ENCODE measurements around the gene HFE. TPM values are rescaled to one million over a fixed set of nuclear protein-coding genes. Genes with fewer than 3 reads are reported as not detected.
"Not testable (repeated sequence)": the region's sequence is repeated elsewhere in the genome, so short reads cannot be mapped to it uniquely, and the experiment has no call there.

HFE gene
- polyA plus RNA-seq, 1 donor: 9.4 TPM

DNA sequence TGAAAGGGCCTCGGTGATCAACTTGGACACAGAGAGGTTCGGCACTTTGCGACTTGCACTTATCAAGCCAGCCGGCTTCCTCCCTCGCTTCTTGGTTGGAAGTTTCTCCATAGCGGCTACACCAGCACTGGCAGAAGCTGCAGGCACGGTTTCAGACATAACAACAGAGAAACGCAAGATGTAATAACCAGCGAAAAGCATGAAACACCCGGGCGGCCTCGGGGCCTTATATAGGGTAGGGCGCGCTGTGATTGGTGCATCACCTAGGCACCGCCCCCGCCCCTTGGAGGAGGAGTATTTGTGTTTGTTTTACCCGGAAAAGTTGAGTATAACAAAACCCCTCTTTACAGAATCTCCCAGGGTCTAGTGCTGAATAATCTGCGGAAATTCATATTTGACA lies 20.7 kb downstream of the HFE start:
- no peak for DNase-seq

DNA sequence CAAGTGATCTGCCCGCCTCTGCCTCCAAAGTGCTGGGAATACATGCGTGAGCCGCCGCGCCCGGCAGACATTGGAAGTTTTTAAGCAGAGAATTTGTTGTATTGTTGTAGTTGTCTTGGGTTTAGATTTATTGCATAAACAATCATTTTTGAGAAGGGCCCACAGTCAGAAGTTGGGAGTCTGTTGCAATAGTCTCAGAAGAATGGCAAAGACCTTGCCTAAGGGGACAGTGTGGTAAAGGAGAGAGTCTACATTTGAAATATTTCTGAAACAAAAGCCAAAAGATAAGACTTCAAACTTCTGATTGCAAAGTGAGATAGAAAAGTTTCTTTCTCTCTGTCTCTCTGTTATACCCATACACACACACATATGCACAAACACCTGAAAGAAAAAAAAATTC lies 22.5 kb downstream of the HFE start:
- no peak for DNase-seq

DNA sequence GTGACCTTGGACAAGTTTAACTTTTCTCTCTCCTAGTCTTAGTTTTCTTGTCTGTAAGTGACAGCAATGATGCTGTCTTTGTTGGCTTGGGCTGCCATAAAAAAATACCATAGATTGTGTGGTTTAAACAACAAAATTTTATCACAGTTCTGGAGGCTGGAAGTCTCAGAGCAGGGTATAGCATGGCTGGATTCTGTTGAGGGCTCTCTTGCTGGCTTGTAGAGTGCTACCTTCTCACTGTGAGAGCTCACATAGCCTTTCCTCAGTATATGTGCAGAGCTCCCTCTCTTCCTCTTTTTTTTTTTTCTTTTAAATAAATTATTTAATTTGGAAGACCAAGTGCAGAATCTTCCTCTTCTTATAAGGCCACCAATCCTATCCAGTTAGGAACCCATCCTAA lies 26.3 kb downstream of the HFE start:
- DNase-seq: no peak

DNA sequence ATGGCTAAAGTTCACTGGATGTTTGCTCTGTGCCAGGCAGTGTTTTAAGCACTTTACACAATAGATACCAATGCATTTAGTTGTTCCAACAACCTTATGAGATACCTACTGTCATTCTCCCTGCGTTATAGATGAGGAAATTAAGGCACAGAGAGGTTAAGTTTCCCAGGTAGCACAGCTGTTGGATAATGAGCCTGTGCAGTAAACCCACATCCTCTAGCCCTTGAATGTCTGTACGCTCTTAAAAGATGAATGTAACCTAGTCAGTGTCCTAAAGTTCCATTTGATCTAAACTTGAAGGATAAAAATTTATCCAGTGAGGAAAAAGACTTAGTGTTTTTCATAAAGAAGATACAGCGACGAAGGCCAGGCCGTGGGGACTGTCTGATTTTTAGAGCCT lies 28.0 kb downstream of the HFE start:
- no peak for DNase-seq

DNA sequence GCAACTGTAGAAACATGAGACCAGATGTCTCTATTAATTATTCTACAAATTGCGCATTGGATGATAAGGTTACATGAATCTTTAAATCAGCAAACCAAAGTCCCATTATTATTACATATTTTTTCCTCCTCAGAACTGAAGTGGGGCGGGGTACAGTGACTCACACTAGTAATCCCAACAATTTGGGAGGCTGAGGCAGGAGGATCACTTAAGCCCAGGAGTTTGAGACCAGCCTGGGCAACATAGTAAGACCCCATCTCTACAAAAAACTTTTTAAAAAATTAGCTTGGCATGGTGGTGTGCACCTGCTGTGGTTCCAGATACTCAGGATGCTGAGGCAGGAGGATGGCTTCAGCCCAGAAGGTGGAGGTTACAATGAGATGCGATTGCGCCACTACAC lies 29.0 kb downstream of the HFE start:
- no peak for DNase-seq

DNA sequence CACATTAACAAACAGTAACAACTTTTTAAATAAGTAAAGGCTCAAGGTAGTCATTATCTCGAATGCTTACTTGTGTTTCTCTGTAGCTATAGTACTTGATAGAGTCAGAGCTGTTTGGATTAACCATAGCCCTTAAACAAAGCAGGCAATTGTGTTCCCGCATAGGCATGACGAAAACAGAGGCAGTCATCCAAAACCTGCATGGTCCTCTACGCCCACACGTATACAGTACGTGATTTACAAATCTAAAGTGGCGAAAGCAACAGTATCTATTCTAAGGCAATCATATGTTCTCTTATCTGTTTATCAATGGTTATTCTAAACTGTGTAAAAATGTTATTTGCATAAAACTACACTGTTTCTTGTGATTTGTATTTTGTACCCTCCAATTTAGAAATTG lies 31.8 kb downstream of the HFE start:
- DNase-seq: no peak

DNA sequence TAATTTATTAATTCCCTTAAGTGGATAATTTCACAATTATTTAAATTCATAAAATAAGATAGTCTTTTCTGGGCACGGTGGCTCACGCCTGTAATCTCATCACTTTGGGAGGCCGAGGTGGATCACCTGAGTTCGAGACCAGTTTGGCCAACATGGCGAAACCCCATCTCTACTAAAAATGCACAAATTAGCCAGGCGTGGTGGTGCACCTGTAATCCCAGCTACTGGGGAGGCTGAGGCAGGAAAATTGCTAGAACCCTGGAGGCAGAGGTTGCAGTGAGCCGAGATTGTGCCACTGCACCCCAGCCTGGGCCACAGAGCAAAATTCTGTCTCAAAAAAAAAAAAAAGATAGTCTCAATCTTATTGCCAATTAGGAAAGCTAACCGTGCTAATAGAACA lies 32.9 kb downstream of the HFE start:
- DNase-seq: not testable (repeated sequence)

DNA sequence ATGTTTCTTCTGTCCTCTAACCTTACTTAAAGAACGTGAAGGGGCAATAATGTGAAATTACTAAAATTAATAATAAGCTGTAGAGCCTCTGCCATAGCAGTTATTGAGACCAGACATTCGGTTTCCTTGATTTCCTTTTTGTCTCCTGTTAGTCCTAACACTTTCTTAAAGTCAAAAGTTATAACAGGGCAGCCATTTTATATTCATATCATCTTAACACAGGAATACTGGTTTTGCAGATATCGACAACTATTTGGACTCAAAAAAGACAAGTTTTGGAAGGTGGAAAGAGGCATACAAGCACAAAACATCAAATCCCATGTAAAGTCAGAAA lies 33.5 kb downstream of the HFE start:
- no peak for DNase-seq

DNA sequence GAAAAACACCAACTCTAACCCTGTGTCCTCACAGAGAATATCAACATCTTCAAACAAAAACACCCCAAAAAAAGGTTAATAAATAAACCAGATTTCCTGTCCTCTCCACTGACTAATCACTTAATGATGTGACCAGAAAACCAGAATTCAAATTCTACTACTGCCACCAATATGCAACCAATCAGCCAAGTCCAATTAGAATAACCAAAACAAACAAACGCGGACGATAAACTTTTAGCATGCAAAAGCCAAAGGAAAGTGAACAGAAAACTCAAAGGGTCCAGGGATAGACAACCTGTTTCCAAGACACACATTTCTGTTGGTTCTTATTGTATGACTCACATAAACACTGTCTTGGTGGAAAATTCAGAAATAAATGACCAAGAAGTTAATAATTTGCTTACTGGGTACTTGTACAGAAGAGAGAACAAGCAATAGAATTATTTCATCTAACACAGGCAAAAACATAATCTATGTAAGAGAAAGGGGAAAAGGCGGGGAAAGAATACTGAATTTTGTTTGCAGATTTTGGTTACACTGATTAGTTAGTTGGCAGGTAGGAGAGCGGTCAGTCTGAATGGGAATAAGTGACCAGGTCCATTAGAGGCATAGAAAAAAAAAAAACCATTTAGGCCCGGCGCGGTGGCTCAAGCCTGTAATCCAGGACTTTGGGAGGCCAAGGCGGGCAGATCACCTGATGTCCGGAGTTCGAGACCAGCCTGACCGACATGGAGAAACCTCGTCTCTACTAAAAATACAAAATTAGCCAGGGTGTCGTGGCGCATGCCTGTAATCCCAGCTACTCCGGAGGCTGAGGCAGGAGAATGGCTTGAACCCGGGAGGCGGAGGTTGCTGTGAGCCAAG lies 34.1 kb downstream of the HFE start:
- DNase-seq: no peak

DNA sequence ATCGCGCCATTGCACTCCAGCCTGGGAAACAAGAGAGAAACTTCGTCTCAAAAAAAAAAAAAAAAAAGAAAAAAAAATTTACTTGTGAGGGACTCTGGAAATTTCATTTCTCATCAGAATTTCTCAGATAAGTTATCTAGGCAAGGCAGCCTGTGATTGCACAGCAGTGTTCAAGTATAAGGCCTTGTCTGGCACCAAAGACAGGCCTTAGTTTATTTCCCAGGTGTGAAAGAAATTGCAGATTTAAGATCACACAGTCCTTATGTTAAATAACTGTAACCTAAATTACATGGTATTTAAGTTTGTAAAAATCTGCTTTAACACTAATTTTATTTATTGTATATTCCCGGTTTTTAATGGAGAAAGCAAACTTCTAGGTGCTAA lies 34.8 kb downstream of the HFE start:
- no peak for DNase-seq

DNA sequence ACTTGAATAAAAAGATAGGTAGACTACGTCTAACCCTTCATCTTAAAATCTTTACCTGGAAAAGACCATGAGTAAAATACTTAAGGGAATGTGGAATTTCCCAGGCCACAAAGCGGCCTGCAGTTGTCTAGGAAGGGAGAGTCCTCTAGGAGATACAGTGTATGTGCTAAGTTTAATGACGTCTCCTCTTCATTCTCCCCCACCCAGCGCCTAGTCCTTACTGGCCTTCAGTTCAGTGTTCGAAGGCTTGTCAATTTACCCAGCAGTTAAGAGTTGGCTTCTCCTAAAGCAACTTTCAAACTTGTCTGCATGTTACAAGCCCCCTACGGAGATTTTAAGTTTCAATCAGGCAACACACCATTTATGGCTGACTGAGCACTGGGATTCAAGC lies 35.2 kb downstream of the HFE start:
- DNase-seq: no peak

DNA sequence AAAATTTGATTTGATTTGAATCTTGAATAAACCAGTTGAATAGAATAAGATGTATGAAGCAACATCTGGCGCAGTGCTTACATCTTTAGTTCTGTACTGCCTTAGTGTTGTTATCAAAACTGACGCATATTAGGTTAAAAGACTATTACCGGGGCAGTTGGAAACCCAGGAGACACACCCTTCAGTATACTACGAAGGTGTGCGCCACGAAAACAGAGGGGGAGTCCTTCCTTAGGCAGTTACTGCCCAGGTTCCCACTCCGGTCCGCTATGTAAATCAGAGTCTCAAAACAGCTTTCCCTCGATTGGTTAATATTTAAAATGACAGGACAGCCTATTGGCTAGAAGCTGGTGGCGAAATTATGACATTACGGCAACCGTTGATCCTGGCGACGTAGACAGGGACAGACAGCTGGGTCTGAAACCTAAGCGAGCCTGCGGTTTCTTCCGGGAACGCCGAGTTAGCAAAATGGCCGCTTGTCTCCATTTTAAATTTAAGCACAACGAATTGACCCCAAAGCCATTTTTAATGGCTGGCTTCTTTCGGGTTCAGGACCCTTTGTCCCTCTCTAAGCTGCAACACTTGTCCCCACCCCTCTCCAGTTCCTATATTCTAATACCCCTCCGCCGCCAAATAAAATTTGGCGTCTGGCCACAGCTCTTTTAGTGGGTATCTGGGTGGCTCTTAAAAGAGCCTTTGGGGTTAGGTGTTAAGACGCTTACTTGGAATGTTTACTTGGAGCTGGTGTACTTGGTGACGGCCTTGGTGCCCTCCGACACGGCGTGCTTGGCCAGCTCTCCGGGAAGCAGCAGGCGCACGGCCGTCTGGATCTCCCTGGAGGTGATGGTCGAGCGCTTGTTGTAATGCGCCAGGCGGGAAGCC lies 35.8 kb downstream of the HFE start:
- DNase-seq: peak; percentile 98

DNA sequence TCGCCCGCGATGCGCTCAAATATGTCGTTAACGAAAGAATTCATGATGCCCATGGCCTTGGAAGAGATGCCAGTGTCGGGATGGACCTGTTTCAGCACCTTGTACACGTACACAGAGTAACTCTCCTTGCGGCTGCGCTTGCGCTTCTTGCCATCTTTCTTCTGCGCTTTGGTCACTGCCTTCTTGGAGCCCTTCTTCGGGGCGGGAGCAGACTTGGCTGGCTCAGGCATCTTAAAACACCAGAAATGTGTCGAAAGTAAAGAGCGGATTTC lies 36.4 kb downstream of the HFE start:
- no peak for DNase-seq

DNA sequence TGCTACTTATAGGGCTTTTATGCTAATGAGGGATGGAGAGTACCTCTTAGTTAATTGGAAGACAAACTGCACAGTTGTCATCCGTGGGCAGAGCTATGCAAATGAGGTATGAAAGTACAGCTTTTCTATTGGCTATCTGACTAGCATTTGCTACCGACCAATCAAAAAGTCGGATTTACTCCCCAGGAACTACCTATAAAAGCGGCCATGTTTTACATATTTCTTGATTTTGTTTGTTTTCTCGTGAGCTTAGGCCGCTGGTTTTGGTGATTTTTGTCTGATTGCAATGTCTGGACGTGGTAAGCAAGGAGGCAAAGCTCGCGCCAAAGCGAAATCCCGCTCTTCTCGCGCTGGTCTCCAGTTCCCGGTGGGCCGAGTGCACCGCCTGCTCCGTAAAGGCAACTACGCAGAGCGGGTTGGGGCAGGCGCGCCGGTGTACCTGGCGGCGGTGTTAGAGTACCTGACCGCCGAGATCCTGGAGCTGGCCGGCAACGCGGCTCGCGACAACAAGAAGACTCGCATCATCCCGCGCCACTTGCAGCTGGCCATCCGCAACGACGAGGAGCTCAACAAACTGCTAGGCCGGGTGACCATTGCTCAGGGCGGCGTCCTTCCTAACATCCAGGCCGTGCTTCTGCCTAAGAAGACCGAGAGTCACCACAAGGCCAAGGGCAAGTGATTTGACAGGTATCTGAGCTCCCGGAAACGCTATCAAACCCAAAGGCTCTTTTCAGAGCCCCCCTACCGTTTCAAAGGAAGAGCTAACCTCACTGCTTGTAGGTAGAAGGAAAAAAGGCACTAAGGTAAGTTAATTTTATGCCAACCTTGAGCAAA lies 36.9 kb downstream of the HFE start:
- peak; percentile 98 for DNase-seq

DNA sequence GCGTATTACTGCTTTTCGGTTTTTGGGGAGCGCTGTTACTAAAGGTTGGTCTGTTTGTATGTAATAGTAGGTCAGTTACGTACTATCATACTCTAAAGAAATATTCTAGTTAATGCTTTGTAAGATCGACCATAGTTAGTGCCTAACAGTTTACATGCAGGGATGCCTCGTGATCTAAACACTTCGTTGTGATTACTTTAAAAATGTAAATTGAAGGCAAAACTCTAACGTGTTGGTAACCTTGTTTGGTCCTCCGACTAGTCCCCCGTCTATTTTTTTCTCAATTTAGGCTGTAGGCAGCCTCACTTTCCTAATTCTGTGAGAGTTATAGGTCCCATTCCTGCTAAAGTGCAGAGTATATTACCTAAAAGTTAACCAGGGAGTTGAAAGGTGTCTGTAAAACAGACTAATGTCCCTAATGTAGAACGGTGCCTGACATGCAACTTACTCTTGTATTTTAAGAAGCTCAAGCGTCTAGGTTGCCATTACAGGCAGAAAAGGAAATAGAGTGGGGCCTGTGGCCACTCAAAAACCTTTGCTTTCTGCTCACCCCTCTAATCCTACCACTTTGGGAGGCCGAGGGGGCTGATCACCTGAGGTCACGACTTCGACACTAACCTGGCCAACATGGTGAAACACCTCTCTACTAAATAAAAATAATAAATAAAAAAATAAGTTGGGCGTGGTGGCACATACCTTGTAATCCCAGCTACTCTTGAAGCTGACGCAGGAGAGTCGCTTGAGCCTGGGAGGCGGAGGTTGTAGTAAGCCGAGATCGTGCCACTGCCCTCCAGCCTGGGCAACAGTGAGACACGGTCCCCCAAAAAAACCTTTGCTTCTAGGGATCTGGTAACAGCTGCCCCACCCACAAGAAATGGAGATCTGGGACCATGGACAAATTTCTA lies 37.8 kb downstream of the HFE start:
- no peak for DNase-seq

DNA sequence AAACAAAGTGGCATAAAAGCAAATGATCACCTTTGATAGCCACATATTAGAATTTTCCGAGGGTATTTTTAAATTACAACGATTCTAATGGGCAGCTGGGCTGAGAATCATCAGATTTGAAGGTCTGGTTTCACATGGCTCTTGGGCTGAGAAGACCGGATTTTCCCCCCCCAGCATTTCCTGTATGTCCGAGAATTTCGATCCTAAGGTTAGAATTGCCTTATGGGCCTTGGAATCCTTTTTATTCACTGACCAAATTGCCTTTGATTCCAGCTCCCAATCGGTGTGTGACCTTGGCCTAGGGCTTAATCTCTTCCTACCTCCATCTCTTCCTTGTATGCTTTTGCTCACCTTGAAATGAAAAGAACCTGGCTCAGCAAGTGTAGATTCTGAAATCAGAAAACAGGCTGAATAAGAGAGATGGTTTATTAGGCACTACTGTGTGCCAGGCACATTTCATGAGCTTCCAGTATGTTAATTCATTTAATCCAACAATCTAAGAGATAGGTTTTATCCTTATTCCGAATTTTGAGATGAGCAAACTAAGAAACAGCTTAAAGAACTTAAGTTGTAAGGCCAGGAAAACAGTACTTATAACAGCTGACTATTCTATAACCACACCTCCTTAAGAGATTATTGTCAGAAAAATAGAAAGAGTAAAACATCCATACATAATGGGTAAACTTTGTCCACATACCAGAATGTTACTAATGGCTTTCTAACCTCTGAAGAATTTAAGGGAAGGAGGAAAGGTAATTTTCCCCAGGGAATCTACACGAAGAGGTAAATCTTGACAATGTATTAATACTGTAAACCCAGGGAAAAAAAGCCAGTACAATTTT lies 39.4 kb downstream of the HFE start:
- DNase-seq: no peak

DNA sequence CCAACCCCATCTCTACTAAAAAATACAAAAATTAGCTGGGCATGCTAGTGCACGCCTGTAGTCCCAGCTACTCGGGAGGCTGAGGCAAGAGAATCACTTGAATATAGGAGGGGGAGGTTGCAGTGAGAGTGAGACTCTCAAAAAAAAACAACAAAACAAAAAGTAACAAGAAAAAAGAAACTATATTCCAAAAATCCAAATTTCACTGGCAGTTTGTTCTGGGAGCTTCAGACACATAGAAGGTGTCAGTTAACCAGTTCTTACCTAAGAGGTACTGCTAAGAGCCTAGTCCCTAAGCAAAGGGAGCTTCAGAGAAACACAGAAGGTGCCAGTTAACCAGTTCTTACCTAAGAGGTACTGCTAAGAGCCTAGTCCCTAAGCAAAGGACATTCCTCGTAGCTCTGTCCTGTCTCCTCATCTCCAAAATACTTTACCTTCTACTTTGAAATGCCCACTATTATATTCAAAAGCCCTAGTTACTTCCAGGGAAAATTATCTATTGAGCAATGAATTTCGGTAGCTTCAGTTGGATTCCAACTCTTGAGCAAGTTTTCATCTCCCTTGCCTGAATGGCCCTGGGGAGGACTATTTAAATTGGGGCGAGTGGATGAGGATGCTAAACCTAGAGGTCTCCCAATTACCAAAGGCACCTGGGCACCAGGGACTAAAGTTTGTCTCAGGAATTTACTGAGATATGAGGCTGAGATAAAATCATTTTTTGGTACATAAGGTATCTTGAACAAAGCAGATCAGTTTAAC lies 41.0 kb downstream of the HFE start:
- no peak for DNase-seq

DNA sequence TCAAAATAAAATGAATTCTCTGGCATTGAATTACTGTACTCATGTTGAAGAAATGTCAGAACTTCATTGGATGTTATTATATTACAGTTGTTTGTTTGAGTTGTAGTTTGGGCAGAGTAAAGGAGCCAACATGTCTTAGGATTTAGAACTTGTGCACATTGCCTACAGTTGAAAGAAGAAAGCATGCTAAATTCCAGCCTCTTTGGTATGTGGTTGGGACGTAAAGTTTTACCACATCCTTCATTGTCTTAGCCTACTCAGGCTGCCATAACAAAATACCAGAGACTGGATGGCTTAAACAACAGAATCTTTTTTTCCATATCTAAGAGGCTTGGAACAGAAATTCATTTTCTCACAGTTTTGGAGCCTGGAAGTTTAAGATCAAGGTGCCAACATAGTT lies 42.4 kb downstream of the HFE start:
- no peak for DNase-seq

DNA sequence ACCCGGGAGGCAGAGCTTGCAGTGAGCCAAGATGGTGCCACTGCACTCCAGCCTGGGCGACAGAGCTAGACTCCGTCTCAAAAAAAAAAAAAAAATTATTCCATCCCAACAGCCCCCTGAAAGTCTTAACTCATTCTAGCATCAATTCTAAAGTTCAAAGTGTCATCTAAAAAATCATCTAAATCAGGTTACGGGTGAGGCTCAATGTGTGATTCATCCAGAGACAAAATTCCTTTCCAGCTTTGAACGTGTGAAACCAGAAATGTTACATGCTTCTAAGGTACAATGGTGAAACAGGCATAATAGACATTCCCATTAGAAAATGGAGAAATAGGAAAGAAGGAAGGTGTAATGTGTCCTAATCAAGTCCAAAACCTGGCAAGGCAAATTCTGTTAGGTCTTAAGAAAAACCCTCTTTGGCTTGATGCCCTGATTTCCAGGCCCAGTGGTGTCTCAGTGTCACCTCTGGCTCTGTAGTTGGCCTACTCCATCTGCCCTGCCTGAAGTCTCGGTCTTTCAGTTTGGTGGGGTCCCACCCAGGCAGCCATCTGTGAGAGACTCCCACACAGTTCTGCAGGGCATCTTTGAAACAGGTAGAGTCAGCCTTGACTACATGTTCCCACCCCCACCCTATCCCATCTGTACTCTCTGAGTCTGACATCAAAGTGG lies 43.5 kb downstream of the HFE start:
- DNase-seq: no peak

DNA sequence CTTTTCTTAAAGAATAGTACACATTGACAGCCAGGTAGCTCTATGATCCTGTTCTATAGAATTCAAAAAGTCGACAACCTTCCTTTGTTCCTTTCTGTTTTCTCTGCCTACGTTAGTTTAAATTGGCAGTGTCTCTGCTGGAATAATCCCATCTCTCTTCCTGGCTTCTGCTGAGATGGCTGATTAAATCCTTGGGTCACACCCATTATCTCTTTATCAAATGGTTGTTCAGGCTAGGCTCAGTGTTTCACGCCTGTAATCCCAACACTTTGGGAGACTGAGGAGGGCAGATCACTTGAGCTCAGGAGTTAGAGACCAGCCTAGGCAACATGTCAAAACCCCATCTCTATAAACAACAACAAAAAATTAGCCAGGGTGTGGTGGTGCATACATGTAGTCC lies 44.4 kb downstream of the HFE start:
- DNase-seq: no peak
